Activated CD4-positive, alpha-beta memory T cell treated with anti-CD3 and anti-CD28 coated beads, Interleukin-2, amount 10 ng/mL, durations not matched to agents 7 days and 5 days (primary cell): ENCODE results near the gene SLC35G2. TPM values are rescaled to one million over a fixed set of nuclear protein-coding genes. Genes with fewer than 3 reads are reported as not detected.

Experiments used
- CTCF ChIA-PET: fragments of 350-600 bp; sonication (Branson Sonifier 250); formaldehyde crosslinking; loops from one replicate; lab custom pipeline; 2021; ENCODE audit warnings: antibody characterized with exemption, inconsistent platforms; lab: Charles Lee
- POLR2A ChIA-PET: fragments of 350-600 bp; sonication (Branson Sonifier 250); formaldehyde crosslinking; loops from one replicate; lab custom pipeline; 2021; ENCODE audit warnings: antibody characterized with exemption; lab: Charles Lee
- DNase-seq: peaks from one replicate; pipeline ENCODE4 v3.0.0-alpha.2; 2020
- H3K27ac Mint-ChIP-seq: one replicate; pipeline ENCODE4 v1.8.0; 2021; ENCODE audit warnings: mild to moderate bottlenecking, mixed read lengths
- H3K27me3 Mint-ChIP-seq: one replicate; pipeline ENCODE4 v1.8.0; 2021; ENCODE audit warnings: mixed read lengths
- H3K36me3 Mint-ChIP-seq: one replicate; pipeline ENCODE4 v1.8.0; 2021; ENCODE audit warnings: low read depth, mixed read lengths
- H3K4me1 Mint-ChIP-seq: one replicate; pipeline ENCODE4 v1.8.0; 2021; ENCODE audit warnings: mixed read lengths
- H3K4me3 Mint-ChIP-seq: one replicate; pipeline ENCODE4 v1.8.0; 2021; ENCODE audit warnings: mild to moderate bottlenecking, mixed read lengths
- H3K9me3 Mint-ChIP-seq: one replicate; pipeline ENCODE4 v1.8.0; 2021; ENCODE audit warnings: mixed read lengths
- total RNA-seq, 2 experiments: library from RNA; stranded (reverse); gene quantifications; one replicate each; pipeline ENCODE4 v1.2.3, GENCODE V29; 2021

Gene SLC35G2
- total RNA-seq, 2 experiments from 2014 or later, result 0.80 to 0.83 TPM

GRCh38 chr3:136836511-136837156, 17.7 kb downstream of the SLC35G2 start:
- DNase-seq, result no peak
- Mint-ChIP-seq H3K27me3 (peaks cover 9% of the 10 kb centered on the region), H3K36me3 (peaks cover 5% of the 10 kb centered on the region), H3K4me1 (peaks cover 32% of the 10 kb centered on the region), H3K27ac (no peak overlapping the region), H3K4me3 (no peak overlapping the region), H3K9me3 (peaks cover 2% of the 10 kb centered on the region)
- CTCF ChIA-PET, result no interaction called here
- POLR2A ChIA-PET, result interaction anchor here (1.3 to 2.6 kb wide), 2 partner anchors 25 to 84 kb away, joined by 4 to 16 read pairs; partner anchors contain the start of genes NCK1 and STAG1

- ChIA-PET POLR2A (interaction anchor here (1.1 to 5.2 kb wide), 5 partner anchors 19 to 643 kb away, joined by 3 to 56 read pairs (median 5); partner anchors contain the start of genes MSL2, NCK1 and STAG1), CTCF (interaction anchor here (0.6 to 2.1 kb wide), 5 partner anchors 46 to 176 kb away, joined by 3 to 7 read pairs (median 4); partner anchors contain the start of gene STAG1)
- DNase-seq, result no peak
- no peaks in the 10 kb centered on the region for H3K27me3 Mint-ChIP-seq
- H3K9me3 Mint-ChIP-seq, result no peaks in the 10 kb centered on the region
- H3K4me3 Mint-ChIP-seq, result no peak overlapping the region
- peak overlapping the region; percentile 67 for H3K27ac Mint-ChIP-seq
- peaks cover 15% of the 10 kb centered on the region for H3K36me3 Mint-ChIP-seq
- H3K4me1 Mint-ChIP-seq, result peaks cover 34% of the 10 kb centered on the region
Measured at GRCh38 chr3:136838641-136839555, 20.0 kb downstream of the SLC35G2 start.

- peaks cover 16% of the 10 kb centered on the region for H3K36me3 Mint-ChIP-seq
- no peak for DNase-seq
- POLR2A ChIA-PET, result interaction anchor here (0.6 to 5.2 kb wide), 6 partner anchors 13 to 643 kb away, joined by 3 to 56 read pairs (median 4); partner anchors contain the start of genes MSL2, NCK1 and STAG1
Measured at GRCh38 chr3:136839556-136839931, 20.6 kb downstream of the SLC35G2 start.

GRCh38 chr3:136840252-136840651, 21.3 kb downstream of the SLC35G2 start:
- peaks cover 34% of the 10 kb centered on the region for H3K4me1 Mint-ChIP-seq
- H3K36me3 Mint-ChIP-seq, result peaks cover 21% of the 10 kb centered on the region
- H3K4me3 Mint-ChIP-seq, result no peak overlapping the region
- DNase-seq, result no peak
- peak overlapping the region; percentile 67 for H3K27ac Mint-ChIP-seq
- no peaks in the 10 kb centered on the region for H3K27me3 Mint-ChIP-seq
- CTCF ChIA-PET, result interaction anchor here (0.6 to 2.1 kb wide), 4 partner anchors 9 to 929 kb away, joined by 3 to 7 read pairs (median 4); partner anchors contain the start of gene STAG1
- no peaks in the 10 kb centered on the region for H3K9me3 Mint-ChIP-seq
- POLR2A ChIA-PET, result interaction anchor here (0.6 to 5.2 kb wide), 6 partner anchors 13 to 644 kb away, joined by 3 to 56 read pairs (median 4); partner anchors contain the start of genes MSL2, NCK1 and STAG1

More at GRCh38 chr3:136839556-136839931, 20.6 kb downstream of the SLC35G2 start:
- Mint-ChIP-seq H3K27ac (peak overlapping the region; percentile 67), H3K9me3 (no peaks in the 10 kb centered on the region), H3K4me1 (peaks cover 34% of the 10 kb centered on the region), H3K27me3 (no peaks in the 10 kb centered on the region), H3K4me3 (no peak overlapping the region)
- CTCF ChIA-PET, result interaction anchor here (0.6 to 2.1 kb wide), 4 partner anchors 45 to 176 kb away, joined by 3 to 7 read pairs (median 4); partner anchors contain the start of gene STAG1

DNA sequence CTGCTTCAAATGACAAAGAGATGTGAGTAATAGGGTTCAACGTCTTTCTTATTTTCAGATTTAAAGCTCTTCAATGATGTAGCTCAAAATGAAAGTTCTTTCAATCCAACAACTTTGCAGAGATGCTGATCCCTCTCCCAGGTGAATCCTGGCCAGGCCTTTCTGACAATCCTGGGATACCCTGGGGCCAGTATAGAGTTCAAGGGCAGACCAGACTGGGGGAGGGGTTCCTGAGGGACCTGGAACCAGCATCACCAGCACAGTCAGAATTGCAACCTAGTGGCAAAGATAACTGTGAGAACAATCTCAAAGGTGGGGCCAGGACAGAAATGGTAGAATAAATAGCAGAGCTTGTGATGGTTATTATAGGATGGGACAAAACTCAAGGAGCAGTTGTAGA, 23.4 kb downstream of the SLC35G2 start:
- Mint-ChIP-seq H3K27me3 (no peaks in the 10 kb centered on the region), H3K9me3 (no peaks in the 10 kb centered on the region), H3K27ac (no peak overlapping the region), H3K36me3 (peaks cover 35% of the 10 kb centered on the region), H3K4me3 (no peak overlapping the region), H3K4me1 (peaks cover 25% of the 10 kb centered on the region)
- ChIA-PET POLR2A (interaction anchor here (5.2 kb wide), 1 partner anchor 19 kb away, joined by 56 read pairs; the partner anchor contains the start of gene NCK1), CTCF (interaction anchor here (1.6 kb wide), 1 partner anchor 19 kb away, joined by 7 read pairs; the partner anchor contains the start of gene NCK1)
- no peak for DNase-seq

DNA sequence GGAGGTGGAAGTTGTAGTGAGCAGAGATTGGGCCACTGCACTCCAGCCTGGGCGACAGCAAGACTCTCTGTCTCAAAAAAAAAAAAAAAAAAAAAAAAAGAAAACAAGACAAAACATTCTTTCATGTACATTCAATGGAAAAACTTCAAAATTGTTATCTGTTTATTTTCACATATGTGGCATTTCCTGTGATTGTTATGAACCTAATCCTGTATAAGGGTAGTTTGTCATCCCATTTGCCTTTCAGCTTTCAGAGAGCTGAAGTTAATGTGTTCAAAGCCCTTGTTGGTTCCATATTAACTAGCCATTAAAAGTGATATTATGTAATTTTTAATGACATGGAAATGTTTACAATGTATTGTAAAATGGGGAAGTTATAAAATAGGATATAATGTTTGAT, 25.8 kb downstream of the SLC35G2 start:
- Mint-ChIP-seq H3K9me3 (no peaks in the 10 kb centered on the region), H3K4me1 (peaks cover 9% of the 10 kb centered on the region), H3K27me3 (no peaks in the 10 kb centered on the region), H3K4me3 (no peak overlapping the region), H3K36me3 (peaks cover 31% of the 10 kb centered on the region), H3K27ac (no peak overlapping the region)
- no peak for DNase-seq
- ChIA-PET CTCF (interaction anchor here (0.7 kb wide), 1 partner anchor 576 kb away, joined by 4 read pairs; no protein-coding TSS in a partner anchor), POLR2A (interaction anchor here (1.0 kb wide), 1 partner anchor 17 kb away, joined by 3 read pairs; the partner anchor contains the start of gene NCK1)

DNA sequence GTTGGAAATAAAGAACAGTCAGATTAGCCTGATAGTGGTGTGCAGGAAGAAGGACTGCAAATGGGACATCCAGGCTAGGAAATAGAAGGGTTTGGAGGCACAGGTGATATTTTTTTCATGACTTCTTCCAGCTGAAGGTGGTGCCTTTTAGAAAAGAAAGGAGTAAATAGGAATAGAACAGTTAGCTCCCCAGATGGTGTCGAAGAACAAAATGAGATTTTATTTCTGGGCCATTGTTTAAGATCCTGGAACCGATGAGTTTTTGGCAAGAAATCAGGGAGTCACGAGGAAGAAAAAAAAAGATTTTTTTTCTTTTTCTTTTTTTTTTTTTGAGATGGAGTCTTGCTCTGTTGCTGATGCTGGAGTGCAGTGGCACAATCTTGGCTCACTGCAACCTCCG, 33.3 kb downstream of the SLC35G2 start:
- DNase-seq, result no peak
- no peak overlapping the region for H3K4me3 Mint-ChIP-seq
- H3K4me1 Mint-ChIP-seq, result peaks cover 12% of the 10 kb centered on the region
- no peak overlapping the region for H3K27ac Mint-ChIP-seq
- H3K36me3 Mint-ChIP-seq, result peaks cover 31% of the 10 kb centered on the region
- no peaks in the 10 kb centered on the region for H3K27me3 Mint-ChIP-seq
- H3K9me3 Mint-ChIP-seq, result peaks cover 3% of the 10 kb centered on the region
- POLR2A ChIA-PET, result interaction anchor here (0.9 to 2.9 kb wide), 3 partner anchors 10 to 85 kb away, joined by 3 to 10 read pairs (median 3); partner anchors contain the start of gene NCK1
- CTCF ChIA-PET, result no interaction called here

DNA sequence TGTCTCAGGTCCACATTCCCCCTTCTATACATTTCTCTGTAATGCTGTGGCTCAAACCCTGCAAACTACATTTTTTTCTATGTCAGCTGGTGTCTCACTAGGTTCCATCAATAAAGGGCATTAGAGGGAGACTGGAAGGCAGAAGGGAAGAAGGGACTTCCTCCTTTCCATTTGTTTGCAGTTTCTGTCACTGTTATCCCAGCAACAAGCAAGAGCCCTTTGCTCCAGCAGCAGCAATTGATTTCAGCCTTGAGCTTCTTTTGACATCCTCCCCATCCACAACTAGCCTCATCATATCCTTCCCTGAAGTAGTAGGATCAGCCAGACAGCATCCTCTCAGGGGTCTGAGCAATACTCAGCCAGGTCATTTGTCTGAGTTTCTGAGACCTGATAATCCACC, 37.7 kb downstream of the SLC35G2 start:
- Mint-ChIP-seq H3K4me1 (peaks cover 42% of the 10 kb centered on the region), H3K4me3 (no peak overlapping the region), H3K27me3 (no peaks in the 10 kb centered on the region), H3K9me3 (peaks cover 3% of the 10 kb centered on the region), H3K36me3 (peaks cover 38% of the 10 kb centered on the region), H3K27ac (no peak overlapping the region)
- ChIA-PET CTCF (no interaction called here), POLR2A (no interaction called here)
- DNase-seq, result no peak

- H3K36me3 Mint-ChIP-seq, result peaks cover 34% of the 10 kb centered on the region
- CTCF ChIA-PET, result interaction anchor here (1.0 to 1.3 kb wide), 2 partner anchors 106 to 156 kb away, joined by 3 to 6 read pairs; partner anchors contain the start of gene STAG1
Measured at GRCh38 chr3:136858381-136858780, 39.5 kb downstream of the SLC35G2 start.

DNA sequence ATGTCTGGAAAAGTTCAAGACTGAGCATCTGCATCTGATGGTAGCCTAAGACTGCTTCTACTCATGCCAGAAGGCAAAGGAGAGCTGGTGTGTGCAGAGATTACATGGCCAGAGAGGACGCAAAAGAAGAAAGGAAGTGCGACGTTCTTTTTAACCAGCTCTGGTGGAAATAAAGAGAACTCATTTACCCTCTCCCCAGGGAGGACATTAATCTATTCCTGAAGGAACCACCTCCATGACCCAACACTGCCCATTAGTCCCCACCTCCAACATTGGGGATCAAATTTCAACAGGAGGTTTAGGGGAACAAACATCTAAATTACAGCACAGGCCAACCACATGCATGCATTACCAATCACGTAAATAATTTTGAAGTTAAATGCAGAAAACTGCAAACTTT, 41.6 kb downstream of the SLC35G2 start:
- H3K4me3 Mint-ChIP-seq, result peak overlapping the region; percentile 97
- no peak for DNase-seq
- no peaks in the 10 kb centered on the region for H3K27me3 Mint-ChIP-seq
- peaks cover 29% of the 10 kb centered on the region for H3K36me3 Mint-ChIP-seq
- ChIA-PET POLR2A (interaction anchor here (1.5 to 7.9 kb wide), 8 partner anchors 10 to 665 kb away, joined by 3 to 132 read pairs (median 32); partner anchors contain the start of genes MSL2 and STAG1), CTCF (interaction anchor here (0.7 to 5.7 kb wide), 6 partner anchors 10 to 470 kb away, joined by 5 to 77 read pairs (median 12); partner anchors contain the start of gene STAG1)
- peak overlapping the region; percentile 98 for H3K27ac Mint-ChIP-seq
- peaks cover 56% of the 10 kb centered on the region for H3K4me1 Mint-ChIP-seq
- peaks cover 3% of the 10 kb centered on the region for H3K9me3 Mint-ChIP-seq

More at GRCh38 chr3:136858381-136858780, 39.5 kb downstream of the SLC35G2 start:
- no peak for DNase-seq
- H3K27me3 Mint-ChIP-seq, result no peaks in the 10 kb centered on the region
- POLR2A ChIA-PET, result interaction anchor here (1.7 to 7.9 kb wide), 3 partner anchors 19 to 663 kb away, joined by 4 to 132 read pairs (median 48); partner anchors contain the start of genes MSL2 and STAG1
- H3K4me3 Mint-ChIP-seq, result no peak overlapping the region
- H3K9me3 Mint-ChIP-seq, result peaks cover 3% of the 10 kb centered on the region
- no peak overlapping the region for H3K27ac Mint-ChIP-seq
- peaks cover 48% of the 10 kb centered on the region for H3K4me1 Mint-ChIP-seq

GRCh38 chr3:136861890-136862616, 43.1 kb downstream of the SLC35G2 start, which contains the start of gene NCK1:
NCK1 (plus strand) TSS chr3:136862208; CDS start chr3:136928002, 65,794 bp downstream.
- H3K9me3 Mint-ChIP-seq, result no peaks in the 10 kb centered on the region
- ChIA-PET CTCF (interaction anchor here (0.5 to 5.7 kb wide), 15 partner anchors 8 to 154 kb away, joined by 3 to 77 read pairs (median 5); partner anchors contain the start of gene STAG1), POLR2A (interaction anchor here (0.7 to 7.9 kb wide), 32 partner anchors 8 to 667 kb away, joined by 3 to 132 read pairs (median 4); partner anchors contain the start of genes MSL2, PCCB, SLC35G2 and STAG1)
- H3K36me3 Mint-ChIP-seq, result peaks cover 26% of the 10 kb centered on the region
- peak; percentile 99 for DNase-seq
- peaks cover 55% of the 10 kb centered on the region for H3K4me1 Mint-ChIP-seq
- no peaks in the 10 kb centered on the region for H3K27me3 Mint-ChIP-seq
- peak within 1 kb of the TSS; percentile 97 for H3K4me3 Mint-ChIP-seq
- H3K27ac Mint-ChIP-seq, result peak within 1 kb of the TSS; percentile 98
